ENCODE results near the gene SCML2. TPM values are rescaled to one million over a fixed set of nuclear protein-coding genes. Genes with fewer than 3 reads are reported as not detected.

Gene SCML2
- total and polyA plus RNA-seq, 2 of the 8 experiments (the other 6 are each of a cell fraction or from before 2014, with no cell fraction given), result 14.6 to 18.9 TPM

- no peak for TF ChIP-seq CHD7 (IDR thresholded peaks at IDR 0.05; ENCODE audit: insufficient replicate concordance, low read length)
These were observed 83.2 kb downstream of the SCML2 start (continued) for GRCh38 chrX:18271309-18271708.
